G401.6 (cell line): ENCODE measurements around the gene AATK.

Experiments
- FAIRE-seq: peaks from 2 replicates; lab custom pipeline; 2012; peaks lifted over from hg19 to GRCh38; lab: Jason Lieb, UNC

AATK gene

DNA sequence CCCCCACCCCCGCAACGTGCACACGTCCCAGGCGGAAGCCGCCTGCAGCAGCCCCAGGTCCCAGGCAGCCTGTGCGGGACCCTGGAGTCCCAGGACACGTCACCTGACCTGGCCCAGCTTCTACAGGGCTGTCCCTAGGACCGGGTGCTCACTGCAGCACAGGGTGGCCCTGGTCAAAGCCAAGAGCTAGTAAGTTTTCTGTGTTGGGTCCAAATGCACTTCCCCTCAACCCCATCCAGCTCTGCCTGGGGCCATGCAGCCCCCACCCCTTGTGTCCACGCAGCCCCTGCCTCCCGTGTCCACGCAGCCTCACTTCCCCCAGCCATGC is 22.9 kb downstream of the AATK start:
- no peak for FAIRE-seq

DNA sequence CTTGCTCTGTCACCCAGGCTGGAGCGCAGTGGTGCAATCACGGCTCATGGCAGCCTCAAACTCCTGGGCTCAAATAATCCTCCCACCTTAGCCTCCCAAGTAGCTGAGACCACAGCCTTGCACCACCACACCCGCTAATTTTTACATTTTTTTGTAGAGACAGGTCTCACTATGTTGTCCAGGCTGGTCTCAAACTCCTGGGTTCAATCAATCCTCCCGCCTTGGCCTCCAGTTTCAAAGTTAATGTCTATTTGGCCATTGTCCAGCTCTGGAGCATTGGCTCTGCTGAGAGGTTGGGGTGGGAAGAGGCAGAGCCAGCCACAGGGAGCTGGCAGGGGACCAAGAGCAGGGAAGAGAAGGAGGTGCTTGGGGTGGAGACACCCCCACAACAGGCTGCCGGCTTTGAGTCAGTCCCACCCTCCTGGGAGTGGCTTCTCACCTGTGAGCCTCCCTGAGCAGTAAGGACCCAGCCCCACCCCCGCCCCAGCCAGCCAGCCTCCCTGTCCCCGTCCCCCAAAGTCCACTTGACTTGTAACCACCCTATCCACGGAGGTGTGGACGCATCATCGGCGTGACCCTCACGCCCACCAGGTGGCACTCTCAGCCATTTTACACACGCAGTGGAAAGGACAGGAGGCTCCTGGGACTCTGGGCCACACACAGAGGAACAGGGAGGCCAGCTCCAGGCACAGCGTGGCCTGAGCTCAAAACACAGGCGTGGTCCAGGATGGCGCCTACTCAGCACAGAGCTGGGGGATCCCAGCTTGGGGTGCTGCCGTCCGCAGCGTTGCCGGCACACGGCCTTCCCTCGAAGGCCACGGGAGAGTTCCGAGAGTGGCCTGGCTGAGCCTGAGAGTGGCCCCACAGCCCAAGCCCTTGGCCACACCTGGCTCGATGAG is 23.5 kb downstream of the AATK start:
- no peak for FAIRE-seq

DNA sequence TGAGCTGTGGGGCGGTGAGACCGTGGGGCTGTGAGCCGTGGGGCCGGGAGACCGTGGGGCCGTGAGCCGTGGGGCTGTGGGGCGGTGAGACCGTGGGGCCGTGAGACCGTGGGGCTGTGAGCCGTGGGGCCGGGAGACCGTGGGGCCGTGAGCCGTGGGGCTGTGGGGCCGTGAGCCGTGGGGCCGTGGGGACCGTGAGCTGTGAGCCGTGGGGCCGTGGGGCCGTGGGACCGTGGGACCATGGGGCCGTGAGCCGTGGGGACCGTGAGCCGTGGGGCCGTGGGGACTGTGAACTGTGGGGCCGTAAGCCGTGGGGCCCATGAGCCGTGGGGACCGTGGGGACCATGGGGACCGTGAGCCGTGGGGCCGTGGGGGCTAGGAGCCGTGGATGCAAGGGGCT is 25.3 kb downstream of the AATK start:
- no peak for FAIRE-seq

DNA sequence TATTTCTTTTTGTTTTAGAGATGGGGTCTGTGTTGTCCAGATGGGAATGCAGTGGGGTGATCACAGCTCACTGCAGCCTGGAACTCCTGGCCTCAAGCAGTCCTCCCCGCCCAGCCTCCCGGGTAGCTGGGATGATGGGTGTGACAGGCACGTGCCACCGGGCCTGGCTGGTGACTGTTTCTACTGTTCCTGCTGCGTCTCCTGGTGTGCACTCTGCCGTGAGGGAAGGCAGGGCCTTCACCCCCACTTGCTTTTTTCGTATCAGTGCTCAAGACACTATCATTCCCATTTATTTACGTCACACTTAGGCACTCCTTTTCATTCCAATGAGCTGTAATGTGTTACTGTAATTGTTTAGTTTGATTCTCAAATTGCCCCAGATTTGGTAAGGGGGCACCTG is 26.0 kb downstream of the AATK start:
- FAIRE-seq: no peak

DNA sequence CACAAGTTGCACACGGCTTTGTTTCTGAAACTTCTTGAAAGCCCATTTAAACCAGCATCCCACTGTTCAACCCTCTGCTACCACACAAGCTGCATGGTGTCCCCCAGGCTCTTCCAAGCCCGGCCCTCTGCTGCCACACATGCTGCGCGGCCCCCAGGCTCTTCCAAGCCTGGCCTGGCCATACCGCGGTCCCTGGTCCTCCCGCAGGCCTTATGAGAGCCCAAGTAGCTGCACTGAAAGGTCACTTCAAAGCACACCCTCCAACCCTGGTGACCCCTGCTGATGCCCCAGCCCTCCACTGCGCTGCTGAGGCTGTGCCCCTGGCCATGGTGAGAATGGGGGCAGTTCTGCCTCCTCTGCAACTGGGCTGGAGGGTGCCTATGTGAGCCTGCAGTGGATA is 26.6 kb downstream of the AATK start:
- no peak for FAIRE-seq

DNA sequence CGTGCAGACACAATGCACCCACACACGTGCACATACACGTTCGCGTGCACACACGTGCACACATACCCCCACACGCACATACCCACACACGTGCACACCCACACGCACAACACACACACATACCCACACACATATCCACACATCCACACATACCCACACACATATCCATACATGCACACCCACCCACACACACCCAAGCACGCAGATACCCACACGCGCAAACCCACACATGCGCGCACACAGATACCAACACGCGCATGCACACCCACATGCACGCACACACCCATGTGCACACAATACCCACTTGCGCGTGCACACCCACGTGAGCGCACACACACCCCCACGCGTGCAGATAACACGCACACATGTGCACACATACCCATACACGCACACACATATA is 27.5 kb downstream of the AATK start:
- no peak for FAIRE-seq

DNA sequence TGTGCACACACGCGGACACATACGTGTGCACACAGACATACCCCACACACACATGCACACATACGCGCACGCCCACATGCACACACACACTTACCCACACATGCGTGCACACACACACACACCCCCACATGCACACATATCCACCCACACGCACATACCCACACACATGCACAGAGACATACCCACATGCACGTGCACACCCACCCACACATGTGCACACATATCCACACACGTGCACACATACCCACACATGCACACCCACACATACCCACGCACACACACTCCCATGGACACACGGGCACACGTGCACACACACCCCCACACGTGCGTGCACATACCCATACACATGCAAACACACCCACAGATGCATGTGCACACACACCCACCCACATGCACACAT is 27.9 kb downstream of the AATK start:
- FAIRE-seq: no peak

DNA sequence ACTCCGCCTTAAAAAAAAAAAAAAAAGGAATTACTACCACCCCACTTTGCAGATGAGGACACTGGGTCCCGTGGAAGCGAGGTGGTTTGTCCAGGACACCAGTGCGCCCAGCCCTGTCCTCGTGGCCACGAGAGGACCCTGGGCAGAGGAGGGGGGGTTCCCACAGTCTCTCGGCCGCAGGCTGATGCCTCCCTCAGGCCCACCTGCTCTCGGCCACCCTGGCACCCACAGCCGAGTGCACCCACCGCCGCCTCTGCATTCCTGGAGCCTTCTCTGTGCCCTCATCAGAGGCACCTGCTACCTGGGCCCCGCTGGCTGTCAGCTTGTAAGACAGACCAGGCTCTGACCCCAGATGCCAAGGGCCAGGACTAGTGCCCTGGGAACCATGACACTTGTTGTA is 28.8 kb downstream of the AATK start:
- no peak for FAIRE-seq

DNA sequence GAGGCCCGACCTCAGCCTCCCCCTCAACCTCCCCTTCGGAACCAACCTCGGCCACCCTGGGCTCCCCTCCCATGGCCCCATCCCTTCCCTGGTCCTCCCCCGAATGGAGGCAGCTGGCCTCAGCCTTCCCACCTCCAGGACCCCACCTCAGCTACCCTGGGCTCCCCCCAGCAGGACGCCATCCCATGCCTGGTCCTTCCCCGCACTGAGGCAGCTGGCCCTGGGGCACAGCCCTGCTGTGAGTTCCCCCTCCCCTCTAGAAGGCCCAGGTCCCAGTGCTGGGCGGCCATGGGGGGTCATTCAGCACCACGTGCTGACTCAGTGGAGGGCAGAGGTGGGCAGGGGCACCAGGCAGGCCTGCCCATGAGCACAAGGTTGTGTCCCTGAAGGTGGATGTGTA is 29.7 kb downstream of the AATK start:
- no peak for FAIRE-seq

DNA sequence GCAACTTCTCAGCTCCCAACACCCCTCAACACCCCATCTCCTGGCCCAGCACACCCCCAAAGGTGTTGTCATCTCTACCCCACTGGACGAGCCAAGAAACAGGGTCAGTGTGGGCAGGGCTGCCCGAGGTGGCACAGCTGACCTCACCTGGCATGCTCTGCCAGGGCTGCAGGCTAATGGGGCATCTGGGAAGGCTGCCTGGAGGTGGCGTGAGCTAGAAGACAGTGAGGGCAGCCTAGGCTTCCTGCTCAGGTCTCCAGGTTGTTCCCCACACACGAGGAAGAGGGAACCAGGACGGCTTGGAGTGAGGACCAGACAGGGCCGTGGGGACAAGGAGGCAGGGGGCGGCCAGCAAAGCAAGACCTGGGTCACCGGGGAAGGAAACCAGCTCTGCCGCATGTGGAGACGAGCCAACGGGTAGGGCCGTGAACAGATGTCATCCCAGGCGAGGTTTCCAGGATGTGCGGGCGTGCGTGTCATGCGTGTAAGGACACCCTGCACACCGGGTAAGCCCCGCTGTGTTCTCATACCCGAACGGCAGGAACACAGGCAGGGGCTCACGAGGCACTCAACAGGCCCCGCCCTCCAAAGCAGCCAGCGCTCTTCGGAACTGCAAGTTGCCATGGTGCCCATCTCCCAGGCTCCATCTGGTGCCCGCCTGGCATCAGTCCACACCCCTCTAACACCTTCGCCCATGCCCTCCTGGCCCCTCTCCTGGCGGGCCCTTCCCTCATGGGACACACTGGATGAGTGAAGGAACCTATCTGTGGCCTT is 30.3 kb downstream of the AATK start:
- FAIRE-seq: no peak

DNA sequence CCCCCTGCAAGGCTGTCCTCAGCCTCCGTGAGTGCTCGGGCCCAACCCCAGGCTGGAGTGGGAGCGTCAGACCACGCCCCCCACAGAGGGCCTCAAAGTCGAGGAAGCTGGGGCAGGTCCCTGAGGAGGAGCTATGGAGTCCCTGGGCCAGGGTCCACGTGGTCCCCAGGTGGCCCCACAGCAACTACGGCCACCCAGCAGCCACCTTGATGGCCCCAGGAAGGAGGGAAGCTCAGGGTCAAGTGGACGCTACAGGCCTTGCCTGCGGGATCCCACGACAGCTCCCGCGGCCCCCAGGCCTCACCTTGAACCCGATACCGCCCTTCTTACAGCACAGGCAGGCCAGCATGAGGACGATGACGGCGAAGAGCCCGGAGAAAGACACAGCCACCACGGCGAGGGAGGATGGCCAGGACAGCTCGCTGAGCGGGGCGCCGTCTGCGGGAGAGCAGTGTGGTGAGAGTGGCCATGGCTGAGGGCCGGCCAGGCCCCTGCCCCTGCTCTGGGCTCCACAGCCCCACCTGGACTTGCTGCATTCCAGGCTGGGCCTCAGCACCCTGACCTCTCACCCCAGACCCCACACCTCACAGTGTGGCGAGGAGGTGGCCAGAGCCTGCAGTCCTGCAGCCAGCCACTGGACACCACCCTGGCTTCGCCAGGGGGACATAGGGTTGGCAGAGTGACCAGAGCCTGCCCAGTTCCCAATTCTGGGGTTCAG is 31.8 kb downstream of the AATK start:
- FAIRE-seq: no peak

DNA sequence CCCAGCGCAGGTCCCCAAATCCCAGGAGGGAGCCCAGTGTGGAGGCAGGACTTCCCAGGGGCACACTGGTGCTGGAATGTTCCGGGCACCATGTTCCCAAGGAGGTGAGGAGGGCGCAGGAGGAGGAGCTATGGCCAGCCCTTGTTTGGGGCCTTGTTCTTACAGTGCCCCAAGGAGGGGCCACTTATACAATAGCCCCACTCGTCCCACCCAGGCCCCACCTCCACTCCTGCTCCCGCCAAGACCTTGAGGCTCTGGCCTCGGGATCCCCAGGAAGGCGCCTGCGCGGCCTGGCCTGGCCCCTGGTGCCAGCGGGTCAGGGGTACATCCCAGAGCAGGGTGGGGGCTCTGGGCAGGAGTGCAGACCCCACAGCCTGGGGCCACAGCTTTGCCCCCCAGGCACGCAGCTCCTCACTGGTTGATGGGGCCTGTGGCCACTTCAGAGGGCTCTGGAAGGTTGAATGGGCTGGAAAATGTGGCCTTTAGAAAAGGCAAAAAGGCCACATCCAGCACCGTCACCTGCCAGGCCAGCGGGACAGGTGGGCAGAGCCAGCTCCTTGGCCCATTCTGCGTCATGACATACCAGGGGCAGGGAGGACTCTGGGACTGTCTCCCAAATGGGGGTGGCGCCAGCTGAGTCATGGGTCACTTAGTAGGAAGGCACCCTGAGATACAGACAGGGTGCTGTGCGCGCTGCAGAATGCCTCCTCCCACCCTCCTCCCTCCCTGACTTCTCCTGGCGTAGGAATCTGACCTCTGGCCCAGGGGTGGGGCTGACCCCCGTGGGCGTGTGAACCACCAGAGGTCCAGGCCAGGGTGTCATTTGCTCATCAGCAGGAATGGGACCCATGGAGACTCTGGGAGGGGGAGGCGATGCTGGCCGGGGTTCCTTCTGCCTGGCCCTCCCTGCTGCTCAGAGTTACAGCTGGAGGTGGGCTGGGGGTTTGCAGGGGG is 33.0 kb downstream of the AATK start:
- FAIRE-seq: no peak

DNA sequence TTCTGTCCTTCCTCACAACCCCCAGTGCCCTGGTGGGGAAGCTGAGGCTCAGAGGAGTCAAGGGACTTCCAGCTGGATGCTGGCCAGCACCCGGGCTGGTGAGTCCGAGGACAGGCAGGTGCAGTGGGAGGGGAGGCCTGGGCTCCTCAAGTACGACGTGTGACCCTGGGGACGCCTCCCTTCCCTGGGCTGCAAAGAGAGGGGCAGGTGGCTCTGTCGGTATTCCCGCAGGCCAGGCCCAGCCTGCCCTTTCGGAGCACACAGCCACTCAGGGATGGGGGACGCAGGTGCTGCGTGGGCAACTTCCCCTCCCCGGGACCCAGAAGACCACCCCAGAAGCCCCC is 33.9 kb downstream of the AATK start:
- FAIRE-seq: no peak

DNA sequence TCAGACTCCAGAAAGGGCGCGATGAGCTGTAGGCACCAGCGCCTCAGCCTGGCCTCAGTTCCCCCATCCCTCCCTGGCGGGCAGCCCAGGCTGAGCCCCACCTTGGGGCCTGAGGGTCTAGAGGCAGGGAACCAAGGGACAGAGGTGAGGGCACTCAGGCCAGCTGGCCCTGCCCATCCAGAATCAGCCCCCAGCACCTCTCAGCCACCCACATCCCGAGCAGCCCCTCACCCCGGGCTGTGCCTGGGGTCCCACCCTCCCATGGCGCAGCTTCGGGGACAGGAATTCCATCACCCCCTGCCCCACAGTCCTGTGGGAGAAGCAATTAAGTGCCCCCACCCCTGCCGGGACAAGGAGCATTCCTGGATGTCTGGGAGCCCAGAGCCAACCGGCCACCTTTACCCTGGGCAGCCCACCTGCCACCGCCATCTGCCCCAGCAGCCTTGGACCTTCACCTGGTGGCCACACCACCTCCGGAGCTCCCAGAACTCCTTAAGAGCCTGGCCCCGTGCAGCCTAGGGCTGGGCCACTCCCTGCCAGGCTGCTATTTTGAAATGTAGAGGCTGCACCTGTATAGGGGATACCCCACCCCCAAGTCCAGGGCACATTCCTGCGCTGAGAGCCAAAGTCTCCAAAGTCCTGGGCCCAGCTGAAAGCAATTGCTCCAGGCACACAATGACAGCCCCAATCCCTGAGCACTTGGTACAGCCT is 34.4 kb downstream of the AATK start:
- FAIRE-seq: no peak

DNA sequence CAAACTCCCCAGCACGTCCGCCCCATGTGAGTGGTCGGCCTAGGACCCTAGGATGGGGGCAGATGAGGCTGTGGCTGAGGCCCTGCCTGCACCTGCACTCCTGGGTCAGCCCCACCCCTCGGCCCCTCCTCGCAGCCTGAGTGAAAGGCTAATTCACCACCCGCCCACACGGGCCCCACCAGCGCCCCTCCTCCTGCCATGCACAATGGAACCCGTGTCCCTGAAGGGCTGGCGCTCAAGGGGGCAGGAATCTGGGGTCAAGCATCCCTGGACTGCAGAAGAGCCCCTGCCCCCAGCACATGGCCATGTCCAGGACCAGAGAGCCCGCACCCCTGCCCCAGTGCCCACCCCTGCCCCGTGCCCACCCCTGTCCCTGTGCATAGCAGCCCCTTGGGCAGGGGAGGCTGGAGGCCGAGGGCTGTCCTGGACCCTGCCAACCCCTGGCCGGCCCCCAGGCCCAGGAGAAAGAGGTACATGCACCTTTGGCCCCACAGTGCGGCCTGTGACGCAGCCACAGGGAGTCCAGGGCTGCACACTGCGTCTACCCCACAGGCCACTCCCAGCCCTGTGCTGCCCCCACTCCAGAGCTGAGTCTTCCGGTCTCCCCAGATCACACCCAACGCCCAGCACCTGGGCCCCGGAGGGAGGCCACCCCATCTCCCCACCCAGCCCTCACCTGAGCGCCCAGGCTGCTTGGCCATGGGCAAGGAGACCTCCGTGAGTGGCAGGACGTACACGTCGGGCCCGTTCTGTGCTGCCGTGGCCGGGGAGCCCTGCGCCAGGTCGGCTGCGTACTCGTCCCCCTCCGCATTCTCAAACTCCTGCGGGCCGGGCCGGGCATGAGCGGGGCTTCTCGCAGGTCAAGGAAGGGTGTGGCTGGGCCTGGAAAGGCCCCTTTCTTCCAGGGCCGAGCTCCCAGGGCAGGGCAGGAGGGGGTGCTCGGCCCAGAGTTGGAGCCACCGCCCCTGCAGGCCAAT is 35.3 kb downstream of the AATK start:
- no peak for FAIRE-seq

DNA sequence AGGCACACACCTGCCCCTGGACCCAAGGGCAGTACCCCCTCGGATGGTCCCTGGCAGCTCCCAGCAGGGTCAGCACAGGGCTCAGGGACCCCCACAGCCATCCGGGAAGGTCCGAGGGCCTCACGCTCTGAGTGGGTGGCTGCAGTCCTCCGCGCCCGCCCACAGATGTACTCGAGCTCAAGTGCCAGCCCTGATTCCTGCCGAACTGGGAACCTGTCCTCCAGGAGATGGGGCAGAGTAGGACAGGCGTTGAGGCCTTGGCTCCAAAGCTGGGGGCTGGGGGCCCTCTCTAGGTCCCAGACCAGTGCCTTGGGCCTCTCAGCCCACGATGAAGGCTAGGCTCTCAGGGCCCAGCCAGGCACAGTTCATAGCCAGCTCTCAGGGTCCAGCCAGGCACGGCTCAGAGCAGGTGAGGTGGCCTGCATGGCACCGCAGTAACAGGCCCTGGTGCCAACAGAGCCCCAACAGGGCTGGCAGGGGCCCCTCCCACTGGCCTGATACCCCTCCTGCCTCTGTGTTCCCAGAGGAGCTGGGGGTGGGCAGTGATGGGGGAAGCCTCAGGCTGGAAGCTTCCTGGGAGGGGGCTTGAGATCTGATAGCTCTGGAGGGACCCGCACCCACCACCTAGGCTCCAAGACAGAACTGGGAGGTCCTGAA is 36.2 kb downstream of the AATK start:
- FAIRE-seq: no peak

DNA sequence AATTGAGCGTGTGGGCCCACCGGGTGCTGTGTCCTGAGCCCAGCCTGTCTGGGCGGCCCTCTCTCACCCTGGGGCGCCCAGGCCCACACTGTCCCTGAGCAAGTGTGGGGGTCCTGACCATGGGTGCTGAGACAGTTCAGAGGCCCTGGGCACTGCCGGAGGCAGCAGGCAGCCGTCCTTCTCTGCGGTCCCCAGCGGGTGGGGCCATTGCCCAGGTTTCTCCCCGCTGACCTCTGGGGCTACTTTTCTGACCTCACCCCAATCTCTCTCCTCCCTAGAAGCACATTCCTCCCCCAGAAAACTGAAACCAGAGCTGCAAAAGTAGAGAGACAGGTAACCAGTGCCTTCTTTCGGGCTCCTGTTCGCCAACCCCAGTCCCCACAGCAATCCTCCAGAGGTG is 36.7 kb downstream of the AATK start:
- no peak for FAIRE-seq

DNA sequence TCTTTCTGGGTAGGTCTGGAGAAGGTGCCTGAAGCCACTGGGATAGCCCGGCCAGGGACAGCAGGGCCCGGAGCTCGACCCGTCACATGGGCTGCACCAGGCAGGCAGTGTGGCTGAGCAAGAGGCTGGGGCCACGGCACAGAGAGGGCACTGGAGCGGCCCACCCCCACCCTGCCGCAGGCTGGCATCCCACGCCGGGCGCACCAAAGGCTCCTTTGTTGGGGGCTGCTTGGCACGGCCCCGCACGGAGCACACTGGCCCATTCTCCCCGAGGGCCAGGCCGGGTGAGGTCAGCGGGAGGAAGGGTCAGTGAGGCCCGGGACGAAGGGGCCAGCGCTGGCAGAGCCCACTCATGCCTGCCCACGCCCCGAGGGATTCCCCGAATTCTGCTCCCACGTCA is 37.2 kb downstream of the AATK start:
- FAIRE-seq: no peak

DNA sequence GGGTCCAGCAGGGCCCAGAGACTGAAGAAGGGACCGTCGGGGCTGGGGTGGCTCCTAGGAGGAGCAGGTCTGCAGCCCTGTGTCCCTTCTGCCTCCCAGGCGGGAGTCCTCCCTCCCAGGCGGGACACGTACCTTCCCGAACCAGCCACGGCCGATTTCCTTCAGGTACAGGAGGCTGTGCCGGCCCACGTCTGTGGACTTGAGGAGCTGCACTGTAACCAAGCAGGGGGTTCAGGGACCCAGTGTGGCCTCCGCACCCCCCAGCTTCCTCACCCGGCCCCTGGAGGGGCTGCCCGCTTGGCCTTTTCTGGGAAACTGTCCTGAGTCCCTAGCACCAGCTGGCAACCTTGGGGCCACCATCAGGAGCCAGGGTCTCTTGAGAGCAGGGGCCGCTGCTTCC is 37.7 kb downstream of the AATK start:
- no peak for FAIRE-seq
